GM21360 (cell line): Measurements from ENCODE around the gene PRDM11.

Source experiments
- ATAC-seq: cut with Tn5 transposase; IDR thresholded peaks from one replicate; pipeline ENCODE4 v1.9.1; 2021; ENCODE audit warnings: mild to moderate bottlenecking, moderate library complexity; ENCODE audit not compliant: unreplicated experiment

The PRDM11 gene

DNA sequence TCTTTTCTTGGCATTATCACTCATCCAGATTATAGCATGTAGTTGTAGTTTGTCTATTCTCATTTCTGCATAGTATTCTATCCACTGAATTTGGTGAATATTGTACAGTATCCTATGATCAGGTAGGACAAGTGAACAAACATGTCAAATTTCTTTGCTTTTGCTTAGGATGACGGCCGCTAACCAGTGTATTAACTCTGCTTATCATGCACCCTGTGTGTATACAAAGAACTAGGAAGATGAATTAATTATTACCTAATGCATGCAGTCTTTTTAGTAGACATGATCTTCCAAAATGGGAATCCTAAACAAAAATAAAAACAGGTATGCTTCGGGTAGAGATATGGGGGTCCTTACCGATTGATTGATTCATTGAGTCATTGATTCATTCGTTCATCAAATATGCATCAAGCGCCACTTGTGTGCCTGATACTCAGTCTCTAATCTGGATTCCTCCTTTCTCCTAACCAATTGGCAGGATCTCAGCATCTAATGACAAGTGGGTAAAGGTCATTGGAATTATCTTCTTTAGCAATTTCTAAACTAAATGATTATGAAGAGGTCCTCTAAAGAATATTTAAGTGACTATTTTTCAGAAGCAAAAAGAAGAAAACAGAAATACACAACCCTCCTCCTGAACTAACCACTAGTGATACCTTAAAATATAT lies 27.9 kb downstream of the PRDM11 start:
- ATAC-seq, result no peak

GRCh38 chr11:45174963-45175362 lies 28.5 kb downstream of the PRDM11 start:
- no peak for ATAC-seq

DNA sequence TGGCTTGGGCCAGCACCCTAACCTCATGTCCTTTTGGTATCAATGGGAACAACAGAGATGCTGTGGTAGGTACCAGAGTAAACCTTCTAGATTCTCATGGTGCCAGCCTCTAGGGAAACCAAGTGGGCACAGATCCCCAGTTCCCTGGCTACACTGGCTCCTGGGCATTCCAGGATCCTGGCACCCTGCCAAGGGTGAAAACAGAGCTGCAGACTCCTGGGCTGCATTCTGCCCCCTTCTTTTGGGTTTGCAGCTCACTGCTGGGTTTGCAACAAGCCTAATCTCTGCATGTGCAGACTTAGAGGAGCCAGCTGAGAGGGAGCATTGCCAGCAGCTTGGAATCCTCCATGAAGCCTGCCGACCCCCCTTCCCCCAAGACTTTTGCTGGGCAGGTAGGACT lies 30.6 kb downstream of the PRDM11 start:
- ATAC-seq, result no peak

GRCh38 chr11:45178223-45178622 lies 31.8 kb downstream of the PRDM11 start:
- ATAC-seq, result no peak

DNA sequence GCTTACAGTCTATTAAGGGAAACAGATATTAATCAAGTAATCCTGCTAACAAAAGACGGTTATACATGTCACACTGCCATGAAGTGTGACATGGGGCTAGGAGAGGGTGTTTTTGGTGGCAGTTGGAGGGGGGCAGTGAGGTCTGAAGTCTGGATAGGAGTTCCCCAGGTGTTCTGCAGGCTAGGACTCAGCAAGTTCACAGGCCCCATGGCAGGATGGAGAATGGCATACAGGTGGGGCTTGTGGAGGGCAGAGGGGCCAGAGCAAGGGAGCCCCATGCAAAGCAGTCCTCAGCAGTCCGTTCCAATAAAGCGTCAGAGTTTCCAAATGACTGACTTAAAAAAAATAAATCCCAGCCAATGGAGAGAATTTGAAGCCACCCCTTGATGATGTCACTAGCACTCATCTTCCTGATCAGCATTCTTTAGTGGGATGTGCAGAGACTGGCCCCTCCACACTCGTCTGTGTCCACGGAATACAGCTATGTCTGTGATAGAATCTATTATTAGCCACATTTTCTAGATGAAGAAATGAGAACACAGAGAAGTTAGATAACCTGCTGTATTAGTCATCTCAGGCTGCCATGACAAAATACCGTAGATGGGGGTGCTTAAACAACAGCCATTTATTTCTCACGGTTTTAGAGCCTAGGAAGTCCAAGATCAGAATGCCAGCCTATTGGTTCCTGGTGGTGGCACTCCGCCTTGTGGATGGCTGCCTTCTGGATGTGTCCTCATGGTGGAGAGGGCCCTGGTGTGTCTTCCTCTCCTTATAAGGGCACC lies 32.6 kb downstream of the PRDM11 start:
- ATAC-seq, result no peak

DNA sequence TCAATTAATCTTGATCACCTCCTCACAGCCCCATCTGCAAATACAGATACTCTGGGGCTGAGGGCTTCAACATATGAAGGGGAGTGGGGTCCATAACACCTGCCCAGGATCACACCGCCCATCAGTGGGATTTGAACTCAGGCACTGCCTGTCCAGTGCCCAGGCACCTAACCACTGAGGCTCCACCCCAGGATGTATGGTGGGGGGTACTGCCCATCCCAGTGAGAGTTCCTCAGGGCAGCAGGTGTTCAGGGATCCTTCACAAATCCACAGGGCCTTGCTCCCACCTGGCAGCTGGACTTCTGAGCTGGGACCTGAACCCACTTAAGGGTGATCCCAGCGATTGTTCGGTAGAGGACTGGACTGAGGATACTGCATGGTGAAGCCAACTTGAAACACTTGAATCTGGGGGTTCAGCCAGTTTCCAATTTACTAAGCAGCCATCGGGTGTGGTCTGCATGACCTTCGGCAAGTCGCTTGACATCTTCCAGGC lies 33.3 kb downstream of the PRDM11 start:
- no peak for ATAC-seq

DNA sequence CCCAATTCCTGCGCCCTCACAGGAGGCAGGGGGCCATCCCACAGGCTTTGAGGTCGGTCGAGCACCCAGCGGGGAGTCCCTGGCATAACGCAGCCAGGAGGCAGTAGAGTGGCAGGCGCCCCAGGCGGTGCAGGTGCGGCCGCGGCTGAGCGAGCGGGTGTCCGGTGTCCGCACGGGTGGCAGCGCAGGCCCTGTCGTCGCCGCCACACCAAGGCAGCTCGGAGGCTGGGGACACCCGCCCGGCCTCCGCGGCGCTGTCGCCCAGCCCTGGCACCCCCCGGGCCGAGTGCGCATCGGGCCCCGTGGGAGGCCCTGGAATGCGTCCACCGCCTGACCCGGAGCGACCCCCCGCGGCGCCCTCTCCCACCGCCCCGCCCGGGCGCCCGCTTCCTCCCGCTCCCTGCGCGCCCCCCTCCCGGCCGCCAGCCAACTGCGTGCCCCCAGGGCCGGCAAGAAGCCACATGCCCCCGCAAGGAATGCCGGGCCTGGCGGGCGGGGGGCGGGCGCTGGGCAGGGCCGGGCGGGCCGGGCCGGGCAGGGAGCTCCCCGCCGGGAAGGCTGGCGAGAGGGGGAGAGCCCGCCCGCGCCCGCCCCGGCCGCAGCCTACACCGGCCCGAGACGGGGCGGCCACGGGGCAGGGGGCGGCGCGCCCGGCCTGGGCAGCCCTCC lies 33.9 kb downstream of the PRDM11 start:
- no peak for ATAC-seq

GRCh38 chr11:45180848-45181192 lies 34.4 kb downstream of the PRDM11 start:
- ATAC-seq, result no peak

DNA sequence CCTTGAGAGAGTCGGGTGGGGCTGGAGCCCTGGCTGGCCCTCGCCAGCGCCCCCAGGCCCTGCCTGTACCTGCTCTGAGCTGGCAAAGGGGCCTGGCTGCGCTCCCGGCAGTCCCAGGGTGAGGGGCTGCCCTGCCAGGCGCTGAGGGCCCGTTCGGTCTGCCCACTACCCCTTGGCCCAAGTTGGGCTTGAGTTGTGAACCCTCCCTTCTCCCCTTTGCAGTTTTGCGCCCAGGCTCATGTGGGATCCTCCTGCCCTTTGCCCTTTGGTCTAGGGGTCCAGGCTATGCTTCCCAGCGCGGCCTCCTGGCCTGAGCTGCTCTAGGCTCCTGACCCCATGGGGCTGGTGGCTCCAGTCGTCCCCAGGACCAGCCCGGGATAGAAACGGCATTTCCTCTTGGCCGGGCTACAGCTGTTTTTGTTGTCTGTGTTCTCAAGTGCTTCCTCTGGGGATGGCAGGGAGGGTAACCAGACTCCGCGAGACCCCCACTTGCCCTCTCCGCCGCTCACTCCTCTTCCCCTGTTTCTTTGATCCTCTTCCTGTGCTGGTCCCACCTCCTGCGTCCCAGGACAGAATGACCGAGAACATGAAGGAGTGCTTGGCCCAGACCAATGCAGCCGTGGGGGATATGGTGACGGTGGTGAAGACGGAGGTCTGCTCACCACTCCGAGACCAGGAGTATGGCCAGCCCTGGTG lies 34.9 kb downstream of the PRDM11 start:
- ATAC-seq, result no peak

GRCh38 chr11:45181889-45182550 lies 35.6 kb downstream of the PRDM11 start:
- no peak for ATAC-seq

DNA sequence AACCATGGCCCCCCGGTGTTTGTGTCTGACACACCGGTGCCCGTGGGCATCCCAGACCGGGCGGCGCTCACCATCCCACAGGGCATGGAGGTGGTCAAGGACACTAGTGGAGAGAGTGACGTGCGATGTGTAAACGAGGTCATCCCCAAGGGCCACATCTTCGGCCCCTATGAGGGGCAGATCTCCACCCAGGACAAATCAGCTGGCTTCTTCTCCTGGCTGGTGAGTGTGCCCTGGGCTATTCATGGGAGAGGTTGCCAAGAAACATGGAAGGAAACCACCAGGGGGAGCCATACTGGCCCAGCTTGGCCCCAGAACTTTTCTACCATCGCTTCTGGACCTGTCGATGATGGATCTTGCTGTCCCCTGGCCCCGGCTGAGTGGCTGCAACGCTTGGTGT lies 36.5 kb downstream of the PRDM11 start:
- no peak for ATAC-seq

GRCh38 chr11:45184640-45185039 lies 38.2 kb downstream of the PRDM11 start:
- no peak for ATAC-seq

GRCh38 chr11:45185228-45185729 lies 38.8 kb downstream of the PRDM11 start:
- no peak for ATAC-seq

- no peak for ATAC-seq
These were observed 40.9 kb downstream of the PRDM11 start for GRCh38 chr11:45187375-45187774.

- no peak for ATAC-seq
These were observed 41.7 kb downstream of the PRDM11 start for GRCh38 chr11:45188127-45188526.

DNA sequence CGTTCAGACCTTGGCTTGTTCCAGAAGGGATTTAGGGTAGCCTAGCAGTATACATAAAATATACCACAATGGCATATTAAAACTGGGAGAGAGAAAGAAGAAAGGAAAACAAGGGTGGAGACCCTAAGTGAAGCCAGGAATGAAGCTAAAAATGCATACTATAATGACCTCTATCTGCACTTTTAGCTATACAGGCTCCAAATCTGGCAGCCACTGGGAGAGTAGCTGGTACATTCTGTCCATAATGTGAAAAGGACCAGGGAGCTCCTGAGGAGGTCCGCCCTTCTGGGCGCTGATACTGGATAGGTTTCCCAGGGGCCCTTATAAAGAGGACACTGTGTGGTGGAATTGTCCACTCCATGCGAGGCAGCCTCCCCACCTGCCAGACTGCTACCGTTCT lies 42.8 kb downstream of the PRDM11 start:
- ATAC-seq, result no peak

DNA sequence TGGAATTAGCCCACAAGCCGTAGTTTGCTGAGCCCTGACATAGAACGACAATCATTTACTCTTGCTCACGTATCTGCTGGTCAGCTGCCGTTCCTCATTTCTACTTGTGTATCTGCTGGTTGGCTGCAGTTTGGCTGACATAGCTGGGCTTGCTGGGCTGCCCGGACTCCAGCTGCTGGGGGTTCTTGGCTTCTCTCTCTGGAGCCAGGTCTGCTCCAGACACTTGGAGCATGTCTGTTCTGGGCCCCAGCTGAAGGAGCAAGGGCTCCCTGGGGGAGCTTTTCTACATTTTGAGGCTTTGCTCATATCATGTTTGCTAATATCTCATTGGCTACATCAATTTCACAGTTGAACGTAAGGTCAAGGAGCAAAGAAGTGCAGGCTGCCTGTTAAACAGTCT lies 47.3 kb downstream of the PRDM11 start:
- no peak for ATAC-seq

- ATAC-seq, result no peak
These were observed 58.3 kb downstream of the PRDM11 start for GRCh38 chr11:45204761-45205160.

DNA sequence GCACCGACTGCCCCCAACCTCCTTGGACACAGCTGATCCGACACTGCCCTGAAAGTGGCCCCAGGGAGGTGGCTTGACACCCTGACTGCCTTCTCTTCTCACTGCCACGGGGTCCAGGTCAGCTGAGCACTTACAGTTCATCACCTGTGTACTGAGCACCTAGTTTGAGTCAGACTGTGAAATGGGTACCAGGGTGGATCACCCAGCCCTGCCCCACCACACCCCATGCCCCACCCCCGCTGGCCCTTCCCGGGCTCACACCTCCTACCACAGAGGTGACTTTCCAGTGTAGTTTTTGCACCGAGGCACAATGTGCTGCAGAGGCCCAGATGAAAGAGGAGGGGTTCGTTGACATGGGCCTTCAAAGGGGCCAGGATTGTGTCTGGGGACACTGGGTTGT lies 59.5 kb downstream of the PRDM11 start:
- ATAC-seq, result no peak

- ATAC-seq, result no peak
These were observed 61.7 kb downstream of the PRDM11 start for GRCh38 chr11:45208135-45208534.
